Gastroesophageal sphincter (tissue), 3 donors: ENCODE data around the gene SORCS3.

Source experiments
- CTCF ChIP-seq, 4 experiments: fragments of 200-600 bp in 2 of 4; fragments of 450-650 bp in 2 of 4; sonication (generic) in 1 of 4; IDR thresholded peaks; one replicate each; pipeline ENCODE4 v1.5.1; 2017 to 2019; ENCODE audit warnings: antibody characterized with exemption in 4 of 4, mild to moderate bottlenecking in 2 of 4, moderate library complexity in 2 of 4
- EP300 ChIP-seq: sonication (generic); formaldehyde crosslinking; IDR thresholded peaks from one replicate; pipeline ENCODE4 v1.6.1; 2017; ENCODE audit warnings: antibody characterized with exemption, mild to moderate bottlenecking

GRCh38 chr10:104731192-104731591, 90.1 kb downstream of the SORCS3 start:
- no peak for TF ChIP-seq CTCF (IDR thresholded peaks at IDR 0.05)
- no peak for TF ChIP-seq EP300
